CD8-positive, alpha-beta memory T cell (primary cell): ENCODE measurements around the gene BRWD1. TPM values are rescaled to one million over a fixed set of nuclear protein-coding genes. Genes with fewer than 3 reads are reported as not detected.

Experiments used
- CTCF ChIA-PET: fragments of 350-600 bp; sonication (Branson Sonifier 250); formaldehyde crosslinking; loops from one replicate; lab custom pipeline; 2021; ENCODE audit warnings: antibody characterized with exemption; lab: Charles Lee
- POLR2A ChIA-PET: fragments of 350-600 bp; sonication (Branson Sonifier 250); formaldehyde crosslinking; loops from one replicate; lab custom pipeline; 2021; ENCODE audit warnings: antibody characterized with exemption; lab: Charles Lee
- DNase-seq, 5 donors: peaks; one replicate each; pipeline versions ENCODE4 v3.0.0 to v3.0.0-alpha.2; 2020 to 2022; ENCODE audit warnings: mixed read lengths in 1 of 5
- H3K27ac ChIP-seq: one replicate; pipeline ENCODE4 v1.7.0; 2013; ENCODE audit warnings: low read depth, mild to moderate bottlenecking, low read length, moderate library complexity
- H3K27me3 ChIP-seq: 2 replicates; pipeline ENCODE4 v1.7.0; 2013; ENCODE audit warnings: low read length, mild to moderate bottlenecking; ENCODE audit not compliant: insufficient read depth, poor library complexity, severe bottlenecking
- H3K36me3 ChIP-seq: 2 replicates; pipeline ENCODE4 v1.7.0; 2013; ENCODE audit warnings: mild to moderate bottlenecking, low read length, moderate library complexity; ENCODE audit not compliant: insufficient read depth
- H3K4me1 ChIP-seq: 2 replicates; pipeline ENCODE4 v1.7.0; 2013; ENCODE audit warnings: mild to moderate bottlenecking, low read length, moderate library complexity; ENCODE audit not compliant: insufficient read depth
- H3K4me3 ChIP-seq: 2 replicates; pipeline ENCODE4 v1.7.0; 2013; ENCODE audit warnings: mild to moderate bottlenecking, low read length
- H3K9me3 ChIP-seq: 2 replicates; pipeline ENCODE4 v1.7.0; 2013; ENCODE audit warnings: mild to moderate bottlenecking, low read length
- H3K27ac Mint-ChIP-seq, 8 donors: one replicate each; pipeline ENCODE4 v1.8.0; 2020 to 2021; ENCODE audit warnings: mixed read lengths in 8 of 8, mild to moderate bottlenecking in 6 of 8, inconsistent platforms in 3 of 8, moderate library complexity in 3 of 8
- H3K27me3 Mint-ChIP-seq, 2 donors: one replicate each; pipeline ENCODE4 v1.8.0; 2020 to 2021; ENCODE audit warnings: mixed read lengths in 2 of 2, mild to moderate bottlenecking in 1 of 2, moderate library complexity in 1 of 2
- H3K36me3 Mint-ChIP-seq, 3 donors: one replicate each; pipeline ENCODE4 v1.8.0; 2020 to 2021; ENCODE audit warnings: mixed read lengths in 3 of 3, inconsistent platforms in 1 of 3, mild to moderate bottlenecking in 1 of 3
- H3K4me1 Mint-ChIP-seq, 3 donors: one replicate each; pipeline ENCODE4 v1.8.0; 2020 to 2021; ENCODE audit warnings: mixed read lengths in 3 of 3, inconsistent platforms in 1 of 3, mild to moderate bottlenecking in 1 of 3
- H3K4me3 Mint-ChIP-seq, 7 donors: one replicate each; pipeline ENCODE4 v1.8.0; 2020 to 2021; ENCODE audit warnings: mixed read lengths in 7 of 7, mild to moderate bottlenecking in 6 of 7, moderate library complexity in 4 of 7, inconsistent platforms in 2 of 7
- H3K9me3 Mint-ChIP-seq, 5 donors: one replicate each; pipeline ENCODE4 v1.8.0; 2020 to 2022; ENCODE audit warnings: mixed read lengths in 5 of 5, mild to moderate bottlenecking in 3 of 5, moderate library complexity in 2 of 5, inconsistent platforms in 1 of 5
- polyA plus RNA-seq: library from polyadenylated mRNA; unstranded; fragments of 300-500 nt; fragmentation: Illumina TruSeq; gene quantifications from one replicate; pipeline ENCODE4 v1.2.3, GENCODE V29; 2021
- total RNA-seq, 2 experiments: library from RNA; stranded (reverse); gene quantifications; one replicate each; pipeline ENCODE4 v1.2.3, GENCODE V29; 2021

Gene BRWD1
- total and polyA plus RNA-seq, 3 experiments from 2014 or later = 23.5 to 37.3 (median 25.8) TPM

- peak overlapping the region; percentile 21 to 71 (median 53) for H3K4me3 Mint-ChIP-seq
- H3K36me3 Mint-ChIP-seq = peaks cover 10 to 74% (median 22%) of the 10 kb centered on the region in 3 donors
- no peaks in the 10 kb centered on the region for H3K27me3 ChIP-seq
- POLR2A ChIA-PET = no interaction called here
- peaks cover 25% of the 10 kb centered on the region for H3K36me3 ChIP-seq
- H3K27ac ChIP-seq = no peak overlapping the region
- peaks cover 20 to 29% (median 24%) of the 10 kb centered on the region in 3 donors for H3K4me1 Mint-ChIP-seq
- CTCF ChIA-PET = no interaction called here
- H3K9me3 ChIP-seq = no peaks in the 10 kb centered on the region
- H3K27ac Mint-ChIP-seq = peak overlapping the region; percentile 43 to 87 (median 70)
- peaks cover 0 to 1% (median 0%) of the 10 kb centered on the region in 5 donors for H3K9me3 Mint-ChIP-seq
- no peaks in the 10 kb centered on the region for H3K27me3 Mint-ChIP-seq
- DNase-seq = no peak
- H3K4me3 ChIP-seq = no peak overlapping the region
- no peaks in the 10 kb centered on the region for H3K4me1 ChIP-seq
These were observed 117.1 kb downstream of the BRWD1 start for GRCh38 chr21:39196310-39196709.

GRCh38 chr21:39193380-39193779 lies 120.1 kb downstream of the BRWD1 start:
- no peak overlapping the region for H3K4me3 ChIP-seq
- no peak overlapping the region for H3K27ac Mint-ChIP-seq
- no peaks in the 10 kb centered on the region for H3K4me1 ChIP-seq
- ChIA-PET CTCF (interaction anchor here (1.2 kb wide), 1 partner anchor 10 kb away, joined by 3 read pairs; no protein-coding TSS in a partner anchor), POLR2A (no interaction called here)
- no peaks in the 10 kb centered on the region for H3K27me3 ChIP-seq
- H3K9me3 ChIP-seq = no peaks in the 10 kb centered on the region
- peaks cover 2 to 53% (median 11%) of the 10 kb centered on the region in 3 donors for H3K36me3 Mint-ChIP-seq
- H3K27ac ChIP-seq = no peak overlapping the region
- H3K4me3 Mint-ChIP-seq = no peak overlapping the region
- H3K27me3 Mint-ChIP-seq = no peaks in the 10 kb centered on the region
- no peak for DNase-seq
- peaks cover 5% of the 10 kb centered on the region for H3K36me3 ChIP-seq
- H3K4me1 Mint-ChIP-seq = peaks cover 22 to 37% (median 25%) of the 10 kb centered on the region in 3 donors
- peaks cover 0 to 1% (median 0%) of the 10 kb centered on the region in 5 donors for H3K9me3 Mint-ChIP-seq

- peaks cover 8 to 31% (median 19%) of the 10 kb centered on the region in 3 donors for H3K4me1 Mint-ChIP-seq
- Histone ChIP-seq H3K9me3 (no peaks in the 10 kb centered on the region), H3K27me3 (no peaks in the 10 kb centered on the region), H3K36me3 (no peaks in the 10 kb centered on the region), H3K4me1 (no peaks in the 10 kb centered on the region), H3K27ac (no peak overlapping the region), H3K4me3 (no peak overlapping the region)
- peak overlapping the region in 3 of 8 donors; percentile 10 to 50 (median 32) for H3K27ac Mint-ChIP-seq
- POLR2A ChIA-PET = interaction anchor here (0.5 kb wide), 1 partner anchor 17 kb away, joined by 3 read pairs; no protein-coding TSS in a partner anchor
- no peaks in the 10 kb centered on the region for H3K9me3 Mint-ChIP-seq
- H3K27me3 Mint-ChIP-seq = no peaks in the 10 kb centered on the region
- no peak for DNase-seq
- CTCF ChIA-PET = no interaction called here
- H3K36me3 Mint-ChIP-seq = peaks cover 0 to 21% (median 0%) of the 10 kb centered on the region in 3 donors
- H3K4me3 Mint-ChIP-seq = peak overlapping the region in 1 of 7 donors; percentile 22
These were observed 123.4 kb downstream of the BRWD1 start for GRCh38 chr21:39189857-39190604.

- Mint-ChIP-seq H3K9me3 (no peaks in the 10 kb centered on the region), H3K36me3 (peaks cover 0 to 14% (median 0%) of the 10 kb centered on the region in 3 donors), H3K27ac (peak overlapping the region in 7 of 8 donors; percentile 1 to 68 (median 40)), H3K27me3 (no peaks in the 10 kb centered on the region), H3K4me1 (peaks cover 15 to 35% (median 31%) of the 10 kb centered on the region in 3 donors), H3K4me3 (peak overlapping the region in 1 of 7 donors; percentile 3)
- DNase-seq = no peak
- Histone ChIP-seq H3K36me3 (no peaks in the 10 kb centered on the region), H3K4me1 (no peaks in the 10 kb centered on the region), H3K4me3 (no peak overlapping the region), H3K27ac (no peak overlapping the region), H3K9me3 (no peaks in the 10 kb centered on the region), H3K27me3 (no peaks in the 10 kb centered on the region)
- ChIA-PET CTCF (interaction anchor here (1.5 kb wide), 1 partner anchor 199 kb away, joined by 3 read pairs; no protein-coding TSS in a partner anchor), POLR2A (no interaction called here)
These were observed 124.8 kb downstream of the BRWD1 start for GRCh38 chr21:39188521-39189139.

- DNase-seq = no peak
- H3K4me1 Mint-ChIP-seq = peaks cover 21 to 41% (median 38%) of the 10 kb centered on the region in 3 donors
- Histone ChIP-seq H3K36me3 (no peaks in the 10 kb centered on the region), H3K4me1 (peaks cover 7% of the 10 kb centered on the region), H3K9me3 (no peaks in the 10 kb centered on the region), H3K27ac (no peak overlapping the region), H3K4me3 (no peak overlapping the region), H3K27me3 (no peaks in the 10 kb centered on the region)
- ChIA-PET POLR2A (no interaction called here), CTCF (no interaction called here)
- peak overlapping the region in 4 of 8 donors; percentile 2 to 76 (median 16) for H3K27ac Mint-ChIP-seq
- H3K9me3 Mint-ChIP-seq = no peaks in the 10 kb centered on the region
- peaks cover 0 to 17% (median 1%) of the 10 kb centered on the region in 3 donors for H3K36me3 Mint-ChIP-seq
- no peaks in the 10 kb centered on the region for H3K27me3 Mint-ChIP-seq
- peak overlapping the region in 1 of 7 donors; percentile 64 for H3K4me3 Mint-ChIP-seq
These were observed 126.3 kb downstream of the BRWD1 start for GRCh38 chr21:39187141-39187540.

- ChIA-PET POLR2A (interaction anchor here (0.6 kb wide), 1 partner anchor 420 kb away, joined by 4 read pairs; no protein-coding TSS in a partner anchor), CTCF (no interaction called here)
- H3K4me3 ChIP-seq = no peak overlapping the region
- no peaks in the 10 kb centered on the region for H3K9me3 ChIP-seq
- Mint-ChIP-seq H3K4me1 (peaks cover 24 to 46% (median 42%) of the 10 kb centered on the region in 3 donors), H3K27me3 (no peaks in the 10 kb centered on the region), H3K9me3 (no peaks in the 10 kb centered on the region), H3K4me3 (peak overlapping the region in 1 of 7 donors; percentile 64), H3K36me3 (peaks cover 0 to 15% (median 1%) of the 10 kb centered on the region in 3 donors), H3K27ac (peak overlapping the region in 6 of 8 donors; percentile 9 to 76 (median 26))
- peaks cover 12% of the 10 kb centered on the region for H3K4me1 ChIP-seq
- no peak for DNase-seq
- no peaks in the 10 kb centered on the region for H3K27me3 ChIP-seq
- no peak overlapping the region for H3K27ac ChIP-seq
- no peaks in the 10 kb centered on the region for H3K36me3 ChIP-seq
These were observed 126.8 kb downstream of the BRWD1 start for GRCh38 chr21:39186676-39187075.

- Histone ChIP-seq H3K4me1 (peaks cover 24% of the 10 kb centered on the region), H3K27ac (no peak overlapping the region), H3K27me3 (no peaks in the 10 kb centered on the region), H3K4me3 (no peak overlapping the region), H3K9me3 (no peaks in the 10 kb centered on the region), H3K36me3 (peaks cover 5% of the 10 kb centered on the region)
- H3K27me3 Mint-ChIP-seq = no peaks in the 10 kb centered on the region
- H3K27ac Mint-ChIP-seq = peak overlapping the region in 5 of 8 donors; percentile 50 to 97 (median 82)
- ChIA-PET CTCF (no interaction called here), POLR2A (interaction anchor here (0.6 kb wide), 1 partner anchor 113 kb away, joined by 3 read pairs; no protein-coding TSS in a partner anchor)
- peak overlapping the region in 5 of 7 donors; percentile 29 to 99 (median 97) for H3K4me3 Mint-ChIP-seq
- H3K36me3 Mint-ChIP-seq = peaks cover 0 to 16% (median 3%) of the 10 kb centered on the region in 3 donors
- H3K4me1 Mint-ChIP-seq = peaks cover 34 to 53% (median 50%) of the 10 kb centered on the region in 3 donors
- H3K9me3 Mint-ChIP-seq = no peaks in the 10 kb centered on the region
- DNase-seq = no peak
These were observed 128.3 kb downstream of the BRWD1 start for GRCh38 chr21:39185157-39185556.
